Endothelial cell of umbilical vein (primary cell): Measurements from ENCODE around the gene NPDC1. TPM values are rescaled to one million over a fixed set of nuclear protein-coding genes. Genes with fewer than 3 reads are reported as not detected.

Experiments
- BruUV-seq: library from RNA; stranded (reverse); fragments of 400-500 nt; replicated peaks from 2 replicates; lab custom pipeline; 2021; lab: Mats Ljungman, UMichigan
- CTCF ChIA-PET: fragments of 300-600, 350-600 bp; sonication (Branson Sonifier 250); formaldehyde crosslinking; loops from one replicate; lab custom pipeline; 2021; ENCODE audit warnings: antibody characterized with exemption, inconsistent platforms; lab: Charles Lee
- POLR2A ChIA-PET: fragments of 300-600, 350-600 bp; sonication (Branson Sonifier 250); formaldehyde crosslinking; loops from one replicate; lab custom pipeline; 2021; ENCODE audit warnings: antibody characterized with exemption, inconsistent platforms; lab: Charles Lee
- DNase-seq: peaks from one replicate; pipeline ENCODE4 v3.0.0-alpha.2; 2011; ENCODE audit warnings: low read depth, low spot score
- FAIRE-seq: peaks from 2 replicates; lab custom pipeline; 2011; peaks lifted over from hg19 to GRCh38; lab: Jason Lieb, UNC
- H2AFZ ChIP-seq: 2 replicates; pipeline ENCODE4 v1.6.0; 2012; ENCODE audit warnings: low read depth, low read length, control low read depth, inconsistent platforms
- H3K27ac ChIP-seq: 2 replicates; pipeline ENCODE4 v1.5.1; 2011; ENCODE audit warnings: low read depth, mild to moderate bottlenecking, control low read depth, low read length, moderate library complexity; ENCODE audit not compliant: insufficient read depth
- H3K27me3 ChIP-seq, 2 experiments: 2 replicates each; pipeline versions ENCODE4 v1.6.0 to v1.6.1; 2011; ENCODE audit warnings: low read length in 2 of 2, mixed read lengths in 1 of 2; ENCODE audit not compliant: control insufficient read depth in 2 of 2, insufficient read depth in 2 of 2
- H3K36me3 ChIP-seq, 2 experiments: 2 replicates in 1 of 2; 3 replicates in 1 of 2; pipeline ENCODE4 v1.5.1; 2011; ENCODE audit warnings: low read length in 2 of 2, mild to moderate bottlenecking in 1 of 2, moderate library complexity in 1 of 2; ENCODE audit not compliant: control insufficient read depth in 2 of 2, insufficient read depth in 2 of 2; ENCODE audit errors: extremely low read depth in 1 of 2
- H3K4me1 ChIP-seq: 3 replicates; pipeline ENCODE4 v1.5.1; 2011; ENCODE audit warnings: mild to moderate bottlenecking, low read length; ENCODE audit not compliant: control insufficient read depth, insufficient read depth; ENCODE audit errors: extremely low read depth
- H3K4me2 ChIP-seq: 2 replicates; pipeline ENCODE4 v1.6.1; 2011; ENCODE audit warnings: low read length, control low read depth, mixed read lengths; ENCODE audit not compliant: insufficient read depth
- H3K4me3 ChIP-seq, 3 experiments: fragments of 200-600 bp in 1 of 3; sonication (generic), shearing (Covaris generic) in 1 of 3; replicated peaks in 1 of 3; 2 replicates each; pipeline ENCODE4 v1.5.1; 2011 to 2016; ENCODE audit warnings: control low read depth in 3 of 3, low read length in 3 of 3, mild to moderate bottlenecking in 2 of 3, inconsistent platforms in 1 of 3, low read depth in 1 of 3, moderate library complexity in 1 of 3; ENCODE audit not compliant: insufficient read depth in 1 of 3
- H3K79me2 ChIP-seq: 2 replicates; pipeline ENCODE4 v1.6.0; 2012; ENCODE audit warnings: low read length, inconsistent platforms; ENCODE audit not compliant: control insufficient read depth, insufficient read depth
- H3K9ac ChIP-seq: replicated peaks from 2 replicates; pipeline ENCODE3; 2011; ENCODE audit warnings: low read length, control low read depth; ENCODE audit not compliant: insufficient read depth; ENCODE audit errors: extremely low read depth
- H3K9me1 ChIP-seq: replicated peaks from 3 replicates; pipeline ENCODE4 v1.6.0; 2011; ENCODE audit warnings: mild to moderate bottlenecking, low read length; ENCODE audit not compliant: control insufficient read depth, insufficient read depth; ENCODE audit errors: extremely low read depth
- H3K9me3 ChIP-seq: replicated peaks from 2 replicates; pipeline ENCODE4 v1.5.1; 2012; ENCODE audit warnings: low read length, inconsistent platforms; ENCODE audit not compliant: control insufficient read depth, insufficient read depth
- H4K20me1 ChIP-seq: replicated peaks from 2 replicates; pipeline ENCODE3; 2011; ENCODE audit warnings: mild to moderate bottlenecking, low read length; ENCODE audit not compliant: control insufficient read depth, insufficient read depth; ENCODE audit errors: extremely low read depth
- EZH2 ChIP-seq: IDR thresholded peaks from 2 replicates; pipeline ENCODE4 v1.6.1; 2012; ENCODE audit warnings: borderline replicate concordance, low read depth, mild to moderate bottlenecking, moderate library complexity, low read length, inconsistent platforms; ENCODE audit not compliant: severe bottlenecking
- FOS ChIP-seq: IDR thresholded peaks from 2 replicates; pipeline ENCODE4 v1.6.1; 2011; ENCODE audit warnings: mild to moderate bottlenecking, low read length, moderate library complexity, borderline replicate concordance; ENCODE audit not compliant: insufficient read depth
- GATA2 ChIP-seq: IDR thresholded peaks from 2 replicates; pipeline ENCODE4 v1.7.0; 2011; ENCODE audit warnings: low read depth, mild to moderate bottlenecking, moderate library complexity, mixed read lengths, low read length; ENCODE audit not compliant: insufficient read length, insufficient read depth
- JUN ChIP-seq: IDR thresholded peaks from 2 replicates; pipeline ENCODE4 v1.6.1; 2011; ENCODE audit warnings: borderline replicate concordance, low read depth; ENCODE audit not compliant: insufficient read length, insufficient read depth
- MYC ChIP-seq: IDR thresholded peaks from one replicate; pipeline ENCODE4 v1.6.1; 2011; ENCODE audit warnings: mild to moderate bottlenecking, low read depth, low read length
- POLR2A ChIP-seq: IDR thresholded peaks from 2 replicates; pipeline ENCODE4 v1.6.1; 2012; ENCODE audit warnings: low read depth, mild to moderate bottlenecking, control low read depth, low read length
- POLR2AphosphoS5 ChIP-seq: IDR thresholded peaks from 2 replicates; pipeline ENCODE4 v1.6.1; 2012; ENCODE audit warnings: low read depth, mild to moderate bottlenecking, control low read depth, low read length, moderate library complexity; ENCODE audit not compliant: insufficient read depth
- dilution Hi-C: fragments of 300-500 bp; cut with MboI; formaldehyde crosslinking; loops from one replicate; pipeline ENCODE4 v1.15.0; 2019; ENCODE audit warnings: low sequenced_read_pairs; ENCODE audit not compliant: extremely low pct_ligation_motif_present
- intact Hi-C: fragments of 100-400 bp; cut with micrococcal nuclease; formaldehyde crosslinking; loops from one replicate; pipeline ENCODE4 v1.10.0; 2022
- polyA plus RNA-seq, 4 experiments: library from polyadenylated mRNA; depleted of rRNA in 3 of 4; stranded (reverse) in 3 of 4; unstranded in 1 of 4; fragments of >200 nt; gene quantifications; 2 replicates each; pipeline versions ENCODE4 v1.2.1 to v1.2.3, GENCODE V29; 2011 to 2012; ENCODE audit warnings: missing spikeins in 1 of 4
- total RNA-seq: library from RNA; stranded (reverse); gene quantifications from 2 replicates; pipeline ENCODE4 v1.2.3, GENCODE V29; 2021
- TF ChIP-seq, protein P1 (sequence below): IDR thresholded peaks from 2 replicates; pipeline ENCODE4 v1.6.1; 2011; ENCODE audit not compliant: insufficient read depth, insufficient read length
- TF ChIP-seq, protein P2 (sequence below), 2 donors: IDR thresholded peaks; 1 replicate in 1 of 2; 2 replicates in 1 of 2; pipeline ENCODE4 v1.5.1; 2011; ENCODE audit warnings: low read length in 2 of 2, mild to moderate bottlenecking in 2 of 2, moderate library complexity in 2 of 2, control low read depth in 1 of 2, inconsistent platforms in 1 of 2, low read depth in 1 of 2; ENCODE audit not compliant: insufficient read depth in 1 of 2; ENCODE audit errors: extremely low read depth in 1 of 2

Gene NPDC1
- total and polyA plus RNA-seq, 2 donors (not counting 3 experiments of a cell fraction or from before 2014, with no cell fraction given), result 115 to 181 TPM

DNA sequence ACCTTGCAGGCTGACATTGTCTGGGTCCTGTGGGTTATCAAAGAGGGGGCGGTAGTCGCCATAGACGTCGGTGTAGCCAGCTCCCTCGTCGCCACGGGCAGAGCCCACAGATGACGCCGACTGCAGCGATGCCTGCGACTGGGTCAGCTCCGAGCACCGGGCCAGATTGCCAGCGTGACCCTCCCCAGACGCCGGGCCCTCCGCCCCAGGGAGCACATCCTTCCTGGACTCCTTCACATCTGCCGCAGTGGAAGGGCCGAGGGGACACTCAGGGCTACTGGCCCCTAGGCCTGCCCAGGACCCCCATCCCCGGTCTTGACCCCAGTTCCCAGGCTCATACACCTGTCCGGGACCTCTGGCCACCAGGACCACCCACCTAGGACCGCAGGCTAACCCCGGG lies 31.8 kb downstream of the NPDC1 start:
- Histone ChIP-seq H2AFZ (no peak overlapping the region), H3K9me3 (no peaks in the 10 kb centered on the region), H3K4me2 (no peak overlapping the region), H3K36me3 (no peaks in the 10 kb centered on the region), H3K27ac (no peak overlapping the region), H3K9me1 (no peaks in the 10 kb centered on the region), H3K27me3 (no peaks in the 10 kb centered on the region), H3K4me3 (no peak overlapping the region), H3K9ac (no peak overlapping the region), H3K4me1 (no peaks in the 10 kb centered on the region), H4K20me1 (no peaks in the 10 kb centered on the region), H3K79me2 (no peaks in the 10 kb centered on the region)
- no TSS peak for BruUV-seq
- FAIRE-seq (no peak), DNase-seq (no peak)
- TF ChIP-seq MYC, result no peak
- TF ChIP-seq POLR2AphosphoS5, result no peak
- no peak for TF ChIP-seq FOS
- TF ChIP-seq, protein P1, sequence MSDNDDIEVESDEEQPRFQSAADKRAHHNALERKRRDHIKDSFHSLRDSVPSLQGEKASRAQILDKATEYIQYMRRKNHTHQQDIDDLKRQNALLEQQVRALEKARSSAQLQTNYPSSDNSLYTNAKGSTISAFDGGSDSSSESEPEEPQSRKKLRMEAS, result no peak
- TF ChIP-seq POLR2A, result no peak
- POLR2A ChIA-PET, result no interaction called here
- dilution Hi-C loops, result no loop called here
- CTCF ChIA-PET, result interaction anchor here (1.2 to 2.0 kb wide), 2 partner anchors 15 kb away, joined by 3 to 10 read pairs; no protein-coding TSS in a partner anchor
- intact Hi-C loops, result no loop called here

DNA sequence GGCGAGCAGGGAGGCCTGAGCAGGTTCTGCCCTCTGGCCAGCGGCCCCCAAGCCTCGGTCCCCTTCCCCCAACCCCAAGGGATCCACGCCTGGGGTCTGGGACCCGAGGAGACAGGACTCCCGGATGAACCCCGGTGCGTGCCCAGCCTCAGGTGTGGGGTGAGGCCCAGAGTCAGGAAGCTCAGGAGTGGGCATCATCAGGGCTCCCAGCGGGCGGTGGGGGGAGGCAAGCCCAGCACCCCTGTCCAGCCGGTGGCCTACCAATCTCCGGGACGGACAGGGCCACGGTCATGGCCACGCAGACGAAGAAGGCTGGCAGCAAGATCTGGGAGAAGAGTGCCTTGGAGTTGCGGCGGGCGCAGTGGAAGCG lies 32.4 kb downstream of the NPDC1 start:
- dilution Hi-C loops, result no loop called here
- ChIA-PET POLR2A (no interaction called here), CTCF (interaction anchor here (1.2 kb wide), 1 partner anchor 16 kb away, joined by 3 read pairs; no protein-coding TSS in a partner anchor)

More for the DNA sequence above, 32.4 kb downstream of the NPDC1 start:
- Histone ChIP-seq H3K9ac (no peak overlapping the region), H3K4me3 (no peak overlapping the region), H3K4me2 (no peak overlapping the region), H3K27me3 (no peaks in the 10 kb centered on the region), H3K79me2 (no peaks in the 10 kb centered on the region), H3K9me3 (no peaks in the 10 kb centered on the region), H3K27ac (no peak overlapping the region), H2AFZ (no peak overlapping the region), H3K36me3 (no peaks in the 10 kb centered on the region), H3K4me1 (no peaks in the 10 kb centered on the region), H3K9me1 (no peaks in the 10 kb centered on the region), H4K20me1 (no peaks in the 10 kb centered on the region)
- intact Hi-C loops, result no loop called here
- BruUV-seq, result no TSS peak
- FAIRE-seq (no peak), DNase-seq (no peak)
- TF ChIP-seq POLR2AphosphoS5 (no peak), JUN (no peak), POLR2A (no peak), EZH2 (no peak), GATA2 (no peak)
- TF ChIP-seq, protein P2, sequence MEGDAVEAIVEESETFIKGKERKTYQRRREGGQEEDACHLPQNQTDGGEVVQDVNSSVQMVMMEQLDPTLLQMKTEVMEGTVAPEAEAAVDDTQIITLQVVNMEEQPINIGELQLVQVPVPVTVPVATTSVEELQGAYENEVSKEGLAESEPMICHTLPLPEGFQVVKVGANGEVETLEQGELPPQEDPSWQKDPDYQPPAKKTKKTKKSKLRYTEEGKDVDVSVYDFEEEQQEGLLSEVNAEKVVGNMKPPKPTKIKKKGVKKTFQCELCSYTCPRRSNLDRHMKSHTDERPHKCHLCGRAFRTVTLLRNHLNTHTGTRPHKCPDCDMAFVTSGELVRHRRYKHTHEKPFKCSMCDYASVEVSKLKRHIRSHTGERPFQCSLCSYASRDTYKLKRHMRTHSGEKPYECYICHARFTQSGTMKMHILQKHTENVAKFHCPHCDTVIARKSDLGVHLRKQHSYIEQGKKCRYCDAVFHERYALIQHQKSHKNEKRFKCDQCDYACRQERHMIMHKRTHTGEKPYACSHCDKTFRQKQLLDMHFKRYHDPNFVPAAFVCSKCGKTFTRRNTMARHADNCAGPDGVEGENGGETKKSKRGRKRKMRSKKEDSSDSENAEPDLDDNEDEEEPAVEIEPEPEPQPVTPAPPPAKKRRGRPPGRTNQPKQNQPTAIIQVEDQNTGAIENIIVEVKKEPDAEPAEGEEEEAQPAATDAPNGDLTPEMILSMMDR (IDR thresholded peaks at IDR 0.05; ENCODE audit: extremely low read depth in 1 of 2, insufficient read depth in 1 of 2, low read depth in 1 of 2, low read length in 2 of 2), result no peak
